K562 (cell line): Measurements from ENCODE around the gene CHN2. TPM values are rescaled to one million over a fixed set of nuclear protein-coding genes. Genes with fewer than 3 reads are reported as not detected.

Experiments used
- ATAC-seq: fragments of 200-7000 bp; cut with Tn5 transposase; 3 replicates; pipeline ENCODE4 v1.9.1; 2020; ENCODE audit warnings: moderate library complexity
- BruUV-seq: library from RNA; stranded (reverse); fragments of 400-500 nt; replicated peaks from 2 replicates; lab custom pipeline; 2021; lab: Mats Ljungman, UMichigan
- CTCF ChIA-PET: fragments of 300-600 bp; formaldehyde crosslinking; extraction: SDS; loops from one replicate; lab custom pipeline; 2021; ENCODE audit warnings: low intra/inter-chr PET ratio; lab: Yijun Ruan, JAX
- POLR2A ChIA-PET: fragments of 300-600, 350-650 bp; sonication (Branson Sonifier 250); formaldehyde crosslinking; extraction: SDS; loops from one replicate; lab custom pipeline; 2021; ENCODE audit warnings: antibody characterized with exemption, inconsistent platforms; lab: Yijun Ruan, JAX
- DNase-seq, 4 experiments: peaks; one replicate each; pipeline versions ENCODE4 v3.0.0 to v3.0.0-alpha.2; 2011 to 2018; ENCODE audit warnings: low spot score in 3 of 4, mixed read lengths in 3 of 4; ENCODE audit errors: extremely low read depth in 1 of 4
- FAIRE-seq: peaks from 2 replicates; lab custom pipeline; 2011; peaks lifted over from hg19 to GRCh38; lab: Jason Lieb, UNC
- H2AFZ ChIP-seq: 2 replicates; pipeline ENCODE4 v1.6.0; 2011; ENCODE audit warnings: low read depth, low read length, control low read depth, inconsistent platforms
- H3K27ac ChIP-seq: fragments of 200-600 bp; 3 replicates; pipeline ENCODE4 v1.8.0; 2011; ENCODE audit warnings: low read depth, mild to moderate bottlenecking, control low read depth, inconsistent platforms, low read length, moderate library complexity, mixed read lengths; ENCODE audit errors: extremely low read depth
- H3K27me3 ChIP-seq, 2 experiments: fragments of 300-600 bp in 1 of 2; 2 replicates in 1 of 2; 3 replicates in 1 of 2; pipeline versions ENCODE4 v1.6.0 to v1.8.0; 2011; ENCODE audit warnings: inconsistent platforms in 2 of 2, low read length in 2 of 2, mild to moderate bottlenecking in 1 of 2, mixed read lengths in 1 of 2, moderate library complexity in 1 of 2; ENCODE audit not compliant: control insufficient read depth in 2 of 2, insufficient read depth in 2 of 2
- H3K36me3 ChIP-seq: fragments of 300-600 bp; 3 replicates; pipeline ENCODE4 v1.8.0; 2011; ENCODE audit warnings: mild to moderate bottlenecking, low read length, inconsistent platforms; ENCODE audit not compliant: control insufficient read depth, insufficient read depth
- H3K4me1 ChIP-seq, 2 experiments: fragments of 200-600 bp in 1 of 2; replicated peaks in 1 of 2; 2 replicates in 1 of 2; 3 replicates in 1 of 2; pipeline versions ENCODE4 v1.5.1 to v1.8.0; 2011; ENCODE audit warnings: inconsistent platforms in 2 of 2, low read length in 2 of 2, mild to moderate bottlenecking in 1 of 2, mixed read lengths in 1 of 2, moderate library complexity in 1 of 2; ENCODE audit not compliant: control insufficient read depth in 2 of 2, insufficient read depth in 2 of 2
- H3K4me2 ChIP-seq: 2 replicates; pipeline ENCODE4 v1.6.1; 2011; ENCODE audit warnings: low read length, control low read depth, inconsistent platforms, mixed read lengths; ENCODE audit not compliant: insufficient read depth
- H3K4me3 ChIP-seq: fragments of 200-600 bp; sonication (generic), shearing (Covaris generic); 2 replicates; pipeline ENCODE4 v1.5.1; 2016; ENCODE audit warnings: control low read depth, inconsistent platforms
- H3K79me2 ChIP-seq: fragments of 200-600 bp; 3 replicates; pipeline ENCODE4 v1.8.0; 2011; ENCODE audit warnings: low read length, inconsistent platforms; ENCODE audit not compliant: control insufficient read depth, insufficient read depth
- H3K9ac ChIP-seq, 2 experiments: 2 replicates each; pipeline versions ENCODE4 v1.6.0 to v1.6.1; 2011; ENCODE audit warnings: low read depth in 2 of 2, low read length in 2 of 2, control low read depth in 1 of 2, inconsistent platforms in 1 of 2, mild to moderate bottlenecking in 1 of 2, mixed read lengths in 1 of 2; ENCODE audit not compliant: insufficient read depth in 1 of 2
- H3K9me1 ChIP-seq: one replicate; pipeline ENCODE4 v1.6.0; 2011; ENCODE audit warnings: inconsistent platforms, mild to moderate bottlenecking, low read length, moderate library complexity; ENCODE audit not compliant: control insufficient read depth, insufficient read depth
- H3K9me3 ChIP-seq: replicated peaks from 2 replicates; pipeline ENCODE4 v1.5.1; 2011; ENCODE audit warnings: low read depth, low read length, inconsistent platforms; ENCODE audit not compliant: control insufficient read depth, insufficient read depth
- H4K20me1 ChIP-seq: replicated peaks from 2 replicates; pipeline ENCODE4 v1.6.1; 2011; ENCODE audit warnings: low read length, inconsistent platforms, mixed read lengths; ENCODE audit not compliant: control insufficient read depth, insufficient read depth
- ARID2 ChIP-seq: fragments of 450-650 bp; IDR thresholded peaks from 2 replicates; pipeline ENCODE4 v1.6.1; 2017; ENCODE audit warnings: antibody characterized with exemption, mild to moderate bottlenecking
- CBX3 ChIP-seq, 2 experiments: IDR thresholded peaks; 1 replicate in 1 of 2; 2 replicates in 1 of 2; pipeline ENCODE4 v1.6.1; 2012; ENCODE audit warnings: inconsistent platforms in 2 of 2, low read length in 2 of 2, borderline replicate concordance in 1 of 2, control low read depth in 1 of 2
- CBX8 ChIP-seq: fragments of 200-600 bp; sonication (generic); IDR thresholded peaks from 2 replicates; pipeline ENCODE4 v1.6.1; 2012; ENCODE audit warnings: borderline replicate concordance, mixed run types, low read depth, mild to moderate bottlenecking, moderate library complexity, mixed read lengths, low read length, control low read depth, inconsistent platforms; ENCODE audit not compliant: poor library complexity, severe bottlenecking; ENCODE audit errors: extremely low read depth
- FOXJ2 ChIP-seq: fragments of 200-800 bp; sonication (Bioruptor generic); IDR thresholded peaks from 2 replicates; pipeline ENCODE4 v1.6.1; 2016; ENCODE audit warnings: missing genetic modification characterization, missing compliant biosample characterization
- HNRNPUL1 ChIP-seq: fragments of 200-400 bp; formaldehyde crosslinking; IDR thresholded peaks from 2 replicates; pipeline ENCODE4 v1.6.1; 2017; ENCODE audit warnings: low read length
- NBN ChIP-seq: fragments of 450-650 bp; IDR thresholded peaks from 2 replicates; pipeline ENCODE4 v1.6.1; 2016; ENCODE audit warnings: low read depth, mild to moderate bottlenecking
- SREBF1 ChIP-seq: fragments of 150-350 bp; IDR thresholded peaks from 2 replicates; pipeline ENCODE4 v1.6.1; 2014; ENCODE audit warnings: antibody characterized with exemption, low read depth, low read length, borderline replicate concordance
- ZBED1 ChIP-seq: IDR thresholded peaks from 2 replicates; pipeline ENCODE4 v1.6.1; 2014
- ZNF124 ChIP-seq: sonication (generic); formaldehyde crosslinking; IDR thresholded peaks from 2 replicates; pipeline ENCODE4 v1.8.1; 2022; ENCODE audit warnings: missing genetic modification reagents
- ZNF146 ChIP-seq: IDR thresholded peaks from one replicate; pipeline ENCODE4 v1.6.1; 2018; ENCODE audit warnings: missing compliant biosample characterization; ENCODE audit not compliant: unreplicated experiment
- ZNF584 ChIP-seq: fragments of 200-800 bp; sonication (Bioruptor generic); IDR thresholded peaks from 2 replicates; pipeline ENCODE4 v1.6.1; 2016; ENCODE audit warnings: low read depth, mild to moderate bottlenecking, missing genetic modification characterization, missing compliant biosample characterization
- ZNF75A ChIP-seq: fragments of 450-650 bp; formaldehyde crosslinking; IDR thresholded peaks from 2 replicates; pipeline ENCODE4 v1.4.0; 2020; ENCODE audit warnings: mild to moderate bottlenecking
- ZNF830 ChIP-seq: fragments of 250-450 bp; sonication (Bioruptor Pico); IDR thresholded peaks from 2 replicates; pipeline ENCODE4 v1.5.0; 2021; ENCODE audit warnings: mild to moderate bottlenecking
- WGBS: fragments of 100-300 bp; shearing (Covaris generic); methylation state at CpG from one replicate; pipeline ENCODE4 v1.1.6; 2016; ENCODE audit warnings: low coverage, mixed read lengths; ENCODE audit not compliant: insufficient coverage; ENCODE audit errors: missing lambda C conversion rate; 5-methylcytosine and 5-hydroxymethylcytosine counted together
- in situ Hi-C: fragments of 300-500 bp; cut with MboI; formaldehyde crosslinking; loops from 4 replicates; pipeline ENCODE4 v1.15.0; 2018; ENCODE audit warnings: inconsistent platforms, mixed read lengths
- intact Hi-C: fragments of 100-400 bp; cut with micrococcal nuclease; formaldehyde crosslinking; loops from 2 replicates; pipeline ENCODE4 v1.14.2; 2022
- polyA plus RNA-seq, 8 experiments: library from polyadenylated mRNA; depleted of rRNA in 4 of 8; stranded (reverse) in 5 of 8; unstranded in 3 of 8; fragments of >200 nt; fragmentation: Nextera tagmentation in 2 of 8; fragmentation: Illumina TruSeq in 1 of 8; extraction: Ambion mirVana in 2 of 8; extraction: Trizol in 1 of 8; gene quantifications; 2 replicates each; pipeline versions ENCODE4 v1.2.1 to v1.2.3, GENCODE V29; 2011 to 2014; ENCODE audit warnings: inconsistent platforms in 1 of 8, missing spikeins in 1 of 8
- total RNA-seq, 7 experiments: library from RNA; depleted of rRNA in 6 of 7; stranded (reverse); fragments of >200 nt in 6 of 7; fragmentation: Illumina TruSeq in 2 of 7; extraction: Trizol in 2 of 7; gene quantifications; 2 replicates each; pipeline versions ENCODE4 v1.2.1 to v1.2.3, GENCODE V29; 2011 to 2021; ENCODE audit warnings: low replicate concordance in 1 of 7
- TF ChIP-seq, protein P1 (sequence below): fragments of 250-450 bp; sonication (Bioruptor Pico); IDR thresholded peaks from 2 replicates; pipeline ENCODE4 v1.9.0; 2021; ENCODE audit warnings: mild to moderate bottlenecking, inconsistent platforms
- TF ChIP-seq, protein P2 (sequence below): fragments of 250-450 bp; sonication (Bioruptor Pico); IDR thresholded peaks from 2 replicates; pipeline ENCODE4 v1.5.1; 2021; ENCODE audit warnings: mild to moderate bottlenecking
- TF ChIP-seq, protein P3 (sequence below): fragments of 450-650 bp; formaldehyde crosslinking; IDR thresholded peaks from 2 replicates; pipeline ENCODE4 v1.4.0; 2020; ENCODE audit warnings: mild to moderate bottlenecking, moderate library complexity

Gene CHN2
- total and polyA plus RNA-seq, 9 of the 15 experiments (the other 6 are each of a cell fraction or from before 2014, with no cell fraction given) = 0.12 to 2.1 (median 0.31) TPM; not detected in 1

DNA sequence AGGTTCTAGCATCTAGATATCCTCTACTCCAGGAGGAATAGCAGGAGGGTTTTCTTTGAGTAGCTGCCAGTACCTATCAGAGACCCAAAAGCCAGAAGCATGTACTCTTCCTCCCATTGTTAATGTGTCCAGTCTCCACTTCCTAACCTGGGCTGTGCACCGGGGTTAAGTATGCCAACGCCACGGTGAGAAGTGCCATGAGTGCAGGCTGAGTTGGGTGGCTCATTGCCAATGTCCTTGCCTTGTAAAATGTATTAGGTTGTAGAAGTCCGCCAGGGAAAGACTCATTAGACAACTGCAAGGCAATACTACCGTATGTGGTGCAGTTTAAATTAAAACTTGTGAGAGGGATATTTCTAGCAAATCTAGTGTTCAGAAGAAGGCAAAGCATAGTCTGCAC lies 314.0 kb downstream of the CHN2 start:
- Histone ChIP-seq H4K20me1 (no peaks in the 10 kb centered on the region), H3K4me3 (no peak overlapping the region), H2AFZ (no peak overlapping the region), H3K4me1 (no peaks in the 10 kb centered on the region), H3K9me1 (no peaks in the 10 kb centered on the region), H3K9me3 (no peaks in the 10 kb centered on the region), H3K9ac (no peak overlapping the region), H3K36me3 (no peaks in the 10 kb centered on the region), H3K79me2 (no peaks in the 10 kb centered on the region), H3K4me2 (no peak overlapping the region), H3K27me3 (peaks cover 0 to 3% of the 10 kb centered on the region in 2 experiments; a peak in 3 of 5 replicates), H3K27ac (no peak overlapping the region)
- DNase-seq (no peak), FAIRE-seq (no peak), ATAC-seq (no peak)
- CTCF ChIA-PET = no interaction called here
- WGBS = 3% methylated on average over 5 of the region's 5 CpGs
- TF ChIP-seq ZNF830 (CRISPR knock-in tag) = no peak
- TF ChIP-seq ZNF584 (CRISPR knock-in tag) = no peak
- TF ChIP-seq, protein P1, sequence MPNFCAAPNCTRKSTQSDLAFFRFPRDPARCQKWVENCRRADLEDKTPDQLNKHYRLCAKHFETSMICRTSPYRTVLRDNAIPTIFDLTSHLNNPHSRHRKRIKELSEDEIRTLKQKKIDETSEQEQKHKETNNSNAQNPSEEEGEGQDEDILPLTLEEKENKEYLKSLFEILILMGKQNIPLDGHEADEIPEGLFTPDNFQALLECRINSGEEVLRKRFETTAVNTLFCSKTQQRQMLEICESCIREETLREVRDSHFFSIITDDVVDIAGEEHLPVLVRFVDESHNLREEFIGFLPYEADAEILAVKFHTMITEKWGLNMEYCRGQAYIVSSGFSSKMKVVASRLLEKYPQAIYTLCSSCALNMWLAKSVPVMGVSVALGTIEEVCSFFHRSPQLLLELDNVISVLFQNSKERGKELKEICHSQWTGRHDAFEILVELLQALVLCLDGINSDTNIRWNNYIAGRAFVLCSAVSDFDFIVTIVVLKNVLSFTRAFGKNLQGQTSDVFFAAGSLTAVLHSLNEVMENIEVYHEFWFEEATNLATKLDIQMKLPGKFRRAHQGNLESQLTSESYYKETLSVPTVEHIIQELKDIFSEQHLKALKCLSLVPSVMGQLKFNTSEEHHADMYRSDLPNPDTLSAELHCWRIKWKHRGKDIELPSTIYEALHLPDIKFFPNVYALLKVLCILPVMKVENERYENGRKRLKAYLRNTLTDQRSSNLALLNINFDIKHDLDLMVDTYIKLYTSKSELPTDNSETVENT (CRISPR knock-in tag) = no peak
- TF ChIP-seq ZNF124 = no peak
- no peak for TF ChIP-seq ZNF146 (CRISPR knock-in tag)
- no peak for TF ChIP-seq CBX8
- no peak for TF ChIP-seq SREBF1
- TF ChIP-seq, protein P2, sequence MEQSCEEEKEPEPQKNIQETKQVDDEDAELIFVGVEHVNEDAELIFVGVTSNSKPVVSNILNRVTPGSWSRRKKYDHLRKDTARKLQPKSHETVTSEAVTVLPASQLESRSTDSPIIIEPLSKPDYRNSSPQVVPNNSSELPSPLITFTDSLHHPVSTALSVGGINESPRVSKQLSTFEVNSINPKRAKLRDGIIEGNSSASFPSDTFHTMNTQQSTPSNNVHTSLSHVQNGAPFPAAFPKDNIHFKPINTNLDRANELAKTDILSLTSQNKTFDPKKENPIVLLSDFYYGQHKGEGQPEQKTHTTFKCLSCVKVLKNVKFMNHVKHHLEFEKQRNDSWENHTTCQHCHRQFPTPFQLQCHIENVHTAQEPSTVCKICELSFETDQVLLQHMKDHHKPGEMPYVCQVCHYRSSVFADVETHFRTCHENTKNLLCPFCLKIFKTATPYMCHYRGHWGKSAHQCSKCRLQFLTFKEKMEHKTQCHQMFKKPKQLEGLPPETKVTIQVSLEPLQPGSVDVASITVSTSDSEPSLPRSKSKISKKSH = no peak
- TF ChIP-seq ZNF75A (CRISPR knock-in tag) = no peak
- TF ChIP-seq CBX3 (IDR thresholded peaks at IDR 0.05; ENCODE audit: borderline replicate concordance in 1 of 2, low read length in 2 of 2) = no peak
- no peak for TF ChIP-seq ZBED1
- TF ChIP-seq ARID2 = no peak
- no peak for TF ChIP-seq FOXJ2 (tag)
- TF ChIP-seq, protein P3, sequence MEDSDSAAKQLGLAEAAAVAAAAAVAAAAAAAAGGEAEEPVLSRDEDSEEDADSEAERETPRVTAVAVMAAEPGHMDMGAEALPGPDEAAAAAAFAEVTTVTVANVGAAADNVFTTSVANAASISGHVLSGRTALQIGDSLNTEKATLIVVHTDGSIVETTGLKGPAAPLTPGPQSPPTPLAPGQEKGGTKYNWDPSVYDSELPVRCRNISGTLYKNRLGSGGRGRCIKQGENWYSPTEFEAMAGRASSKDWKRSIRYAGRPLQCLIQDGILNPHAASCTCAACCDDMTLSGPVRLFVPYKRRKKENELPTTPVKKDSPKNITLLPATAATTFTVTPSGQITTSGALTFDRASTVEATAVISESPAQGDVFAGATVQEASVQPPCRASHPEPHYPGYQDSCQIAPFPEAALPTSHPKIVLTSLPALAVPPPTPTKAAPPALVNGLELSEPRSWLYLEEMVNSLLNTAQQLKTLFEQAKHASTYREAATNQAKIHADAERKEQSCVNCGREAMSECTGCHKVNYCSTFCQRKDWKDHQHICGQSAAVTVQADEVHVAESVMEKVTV (CRISPR knock-in tag) = no peak
- TF ChIP-seq HNRNPUL1 = no peak
- no peak for TF ChIP-seq NBN
- intact Hi-C loops (no loop called here), in situ Hi-C loops (no loop called here)
- POLR2A ChIA-PET = interaction anchor here (1.4 kb wide), 1 partner anchor 8 kb away, joined by 4 read pairs; no protein-coding TSS in a partner anchor
- BruUV-seq = no TSS peak
